HL-60 (cell line): ENCODE results near the gene PHF21A.

Source experiments
- POLR2AphosphoS5 ChIP-seq: IDR thresholded peaks from 2 replicates; pipeline ENCODE4 v1.6.1; 2012; ENCODE audit warnings: low read depth
- SPI1 ChIP-seq: IDR thresholded peaks from 2 replicates; pipeline ENCODE4 v1.6.1; 2012; ENCODE audit warnings: low read depth, mild to moderate bottlenecking, borderline replicate concordance
- TF ChIP-seq, protein P1 (sequence below): IDR thresholded peaks from one replicate; pipeline ENCODE4 v1.5.1; 2011; ENCODE audit warnings: low read length, control low read depth, inconsistent platforms; ENCODE audit not compliant: insufficient read depth
- TF ChIP-seq, protein P2 (sequence below): IDR thresholded peaks from 2 replicates; pipeline ENCODE4 v1.6.1; 2012; ENCODE audit warnings: low read depth; ENCODE audit not compliant: insufficient replicate concordance

DNA sequence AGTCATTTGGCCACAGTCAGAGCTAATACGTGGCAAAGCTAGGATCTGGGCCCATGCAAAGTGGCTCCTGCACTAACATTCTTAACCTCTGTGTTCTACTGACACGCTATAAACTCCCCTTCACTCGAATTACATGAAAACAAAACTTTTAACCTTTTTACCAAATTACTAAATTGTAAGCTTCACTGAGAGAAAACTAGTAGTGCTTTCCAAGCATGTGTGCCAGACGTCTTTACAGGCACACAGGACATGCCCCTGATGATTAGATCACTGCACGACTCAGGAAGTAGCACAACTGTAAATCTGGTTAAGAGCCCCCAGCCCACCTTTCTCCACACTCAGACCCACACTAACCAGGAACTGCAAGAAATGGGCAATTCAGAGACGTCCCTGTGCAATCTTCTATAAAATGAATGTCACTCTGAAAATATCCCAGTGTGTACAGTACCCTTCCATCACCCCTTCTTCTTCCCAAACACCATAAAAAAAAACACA lies 16.1 kb downstream of the PHF21A start:
- TF ChIP-seq, protein P1, sequence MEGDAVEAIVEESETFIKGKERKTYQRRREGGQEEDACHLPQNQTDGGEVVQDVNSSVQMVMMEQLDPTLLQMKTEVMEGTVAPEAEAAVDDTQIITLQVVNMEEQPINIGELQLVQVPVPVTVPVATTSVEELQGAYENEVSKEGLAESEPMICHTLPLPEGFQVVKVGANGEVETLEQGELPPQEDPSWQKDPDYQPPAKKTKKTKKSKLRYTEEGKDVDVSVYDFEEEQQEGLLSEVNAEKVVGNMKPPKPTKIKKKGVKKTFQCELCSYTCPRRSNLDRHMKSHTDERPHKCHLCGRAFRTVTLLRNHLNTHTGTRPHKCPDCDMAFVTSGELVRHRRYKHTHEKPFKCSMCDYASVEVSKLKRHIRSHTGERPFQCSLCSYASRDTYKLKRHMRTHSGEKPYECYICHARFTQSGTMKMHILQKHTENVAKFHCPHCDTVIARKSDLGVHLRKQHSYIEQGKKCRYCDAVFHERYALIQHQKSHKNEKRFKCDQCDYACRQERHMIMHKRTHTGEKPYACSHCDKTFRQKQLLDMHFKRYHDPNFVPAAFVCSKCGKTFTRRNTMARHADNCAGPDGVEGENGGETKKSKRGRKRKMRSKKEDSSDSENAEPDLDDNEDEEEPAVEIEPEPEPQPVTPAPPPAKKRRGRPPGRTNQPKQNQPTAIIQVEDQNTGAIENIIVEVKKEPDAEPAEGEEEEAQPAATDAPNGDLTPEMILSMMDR: no peak
- TF ChIP-seq SPI1 (no peak), POLR2AphosphoS5 (no peak)
- TF ChIP-seq, protein P2, sequence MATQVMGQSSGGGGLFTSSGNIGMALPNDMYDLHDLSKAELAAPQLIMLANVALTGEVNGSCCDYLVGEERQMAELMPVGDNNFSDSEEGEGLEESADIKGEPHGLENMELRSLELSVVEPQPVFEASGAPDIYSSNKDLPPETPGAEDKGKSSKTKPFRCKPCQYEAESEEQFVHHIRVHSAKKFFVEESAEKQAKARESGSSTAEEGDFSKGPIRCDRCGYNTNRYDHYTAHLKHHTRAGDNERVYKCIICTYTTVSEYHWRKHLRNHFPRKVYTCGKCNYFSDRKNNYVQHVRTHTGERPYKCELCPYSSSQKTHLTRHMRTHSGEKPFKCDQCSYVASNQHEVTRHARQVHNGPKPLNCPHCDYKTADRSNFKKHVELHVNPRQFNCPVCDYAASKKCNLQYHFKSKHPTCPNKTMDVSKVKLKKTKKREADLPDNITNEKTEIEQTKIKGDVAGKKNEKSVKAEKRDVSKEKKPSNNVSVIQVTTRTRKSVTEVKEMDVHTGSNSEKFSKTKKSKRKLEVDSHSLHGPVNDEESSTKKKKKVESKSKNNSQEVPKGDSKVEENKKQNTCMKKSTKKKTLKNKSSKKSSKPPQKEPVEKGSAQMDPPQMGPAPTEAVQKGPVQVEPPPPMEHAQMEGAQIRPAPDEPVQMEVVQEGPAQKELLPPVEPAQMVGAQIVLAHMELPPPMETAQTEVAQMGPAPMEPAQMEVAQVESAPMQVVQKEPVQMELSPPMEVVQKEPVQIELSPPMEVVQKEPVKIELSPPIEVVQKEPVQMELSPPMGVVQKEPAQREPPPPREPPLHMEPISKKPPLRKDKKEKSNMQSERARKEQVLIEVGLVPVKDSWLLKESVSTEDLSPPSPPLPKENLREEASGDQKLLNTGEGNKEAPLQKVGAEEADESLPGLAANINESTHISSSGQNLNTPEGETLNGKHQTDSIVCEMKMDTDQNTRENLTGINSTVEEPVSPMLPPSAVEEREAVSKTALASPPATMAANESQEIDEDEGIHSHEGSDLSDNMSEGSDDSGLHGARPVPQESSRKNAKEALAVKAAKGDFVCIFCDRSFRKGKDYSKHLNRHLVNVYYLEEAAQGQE: no peak
